DOHH2 (cell line): ENCODE data around the gene FOXJ2.
A peak's percentile ranks its signal among the peaks of the same experiment; 100 is the strongest.
"Not testable (repeated sequence)": the region's sequence is repeated elsewhere in the genome, so short reads cannot be mapped to it uniquely, and the experiment has no call there.

Source experiments
- H3F3A ChIP-seq: fragments of 200-600 bp; sonication (generic), shearing (Covaris generic); 2 replicates; pipeline ENCODE4 v1.6.0; 2016; ENCODE audit warnings: antibody characterized with exemption, mild to moderate bottlenecking; ENCODE audit not compliant: control insufficient read depth, insufficient read depth
- H3K27ac ChIP-seq: fragments of 200-600 bp; sonication (generic); 2 replicates; pipeline ENCODE4 v1.5.1; 2014; ENCODE audit warnings: low read depth, mild to moderate bottlenecking, low read length, moderate library complexity
- H3K27me3 ChIP-seq: fragments of 200-600 bp; sonication (generic); 2 replicates; pipeline ENCODE4 v1.6.1; 2014; ENCODE audit warnings: mild to moderate bottlenecking, low read length, mixed read lengths; ENCODE audit not compliant: control insufficient read depth
- H3K36me3 ChIP-seq: fragments of 200-600 bp; sonication (generic); 2 replicates; pipeline ENCODE4 v1.6.1; 2014; ENCODE audit warnings: mild to moderate bottlenecking, low read length, moderate library complexity, mixed read lengths; ENCODE audit not compliant: control insufficient read depth
- H3K4me1 ChIP-seq: fragments of 200-600 bp; sonication (generic); 2 replicates; pipeline ENCODE4 v1.6.1; 2014; ENCODE audit warnings: mild to moderate bottlenecking, low read length, mixed read lengths; ENCODE audit not compliant: control insufficient read depth
- H3K4me2 ChIP-seq: fragments of 200-600 bp; sonication (generic); 2 replicates; pipeline ENCODE4 v1.6.0; 2014; ENCODE audit warnings: mild to moderate bottlenecking, low read length, moderate library complexity
- H3K4me3 ChIP-seq: fragments of 200-600 bp; sonication (generic); 2 replicates; pipeline ENCODE4 v1.5.1; 2014; ENCODE audit warnings: mild to moderate bottlenecking, low read length, mixed read lengths
- H3K79me2 ChIP-seq: fragments of 200-600 bp; sonication (generic); 2 replicates; pipeline ENCODE4 v1.6.1; 2014; ENCODE audit warnings: mild to moderate bottlenecking, low read length, mixed read lengths; ENCODE audit not compliant: control insufficient read depth
- H3K9me2 ChIP-seq: fragments of 200-600 bp; sonication (generic); replicated peaks from 2 replicates; pipeline ENCODE4 v1.6.1; 2014; ENCODE audit warnings: mild to moderate bottlenecking, low read length, mixed read lengths; ENCODE audit not compliant: control insufficient read depth
- H3K9me3 ChIP-seq: fragments of 200-600 bp; sonication (generic); 2 replicates; pipeline ENCODE4 v1.6.1; 2014; ENCODE audit warnings: antibody characterized with exemption, low read length, mixed read lengths; ENCODE audit not compliant: control insufficient read depth, insufficient read depth
- H4K20me1 ChIP-seq: fragments of 200-600 bp; sonication (generic); 2 replicates; pipeline ENCODE4 v1.6.0; 2014; ENCODE audit warnings: low read depth, mild to moderate bottlenecking, antibody characterized with exemption, low read length, moderate library complexity; ENCODE audit not compliant: control insufficient read depth, insufficient read depth
- CTCF ChIP-seq: fragments of 200-600 bp; sonication (generic); IDR thresholded peaks from one replicate; pipeline ENCODE4 v1.5.1; 2014; ENCODE audit warnings: antibody characterized with exemption, mild to moderate bottlenecking, low read depth, low read length; ENCODE audit not compliant: poor library complexity, severe bottlenecking
- EZH2phosphoT487 ChIP-seq: fragments of 200-600 bp; sonication (generic); IDR thresholded peaks from 2 replicates; pipeline ENCODE4 v1.6.1; 2017; ENCODE audit warnings: borderline replicate concordance, mild to moderate bottlenecking, antibody characterized with exemption, low read length, moderate library complexity, mixed read lengths

FOXJ2 gene

GRCh38 chr12:8028267-8028666 lies 4.2 kb upstream of the FOXJ2 start:
- Histone ChIP-seq H3K27me3 (no peaks in the 10 kb centered on the region), H3K36me3 (no peaks in the 10 kb centered on the region), H3K79me2 (peaks cover 5% of the 10 kb centered on the region; the same call in 1 of the 2 replicates), H3K9me3 (no peaks in the 10 kb centered on the region), H3K4me2 (no peak overlapping the region), H3K9me2 (no peaks in the 10 kb centered on the region), H3K4me3 (no peak overlapping the region), H4K20me1 (no peaks in the 10 kb centered on the region), H3K4me1 (peaks cover 31% of the 10 kb centered on the region), H3F3A (peaks cover 24% of the 10 kb centered on the region), H3K27ac (no peak overlapping the region)
- TF ChIP-seq EZH2phosphoT487 = no peak
- TF ChIP-seq CTCF = no peak

GRCh38 chr12:8030189-8030588 lies 2.3 kb upstream of the FOXJ2 start:
- Histone ChIP-seq H3K4me3 (no peak overlapping the region), H3F3A (peaks cover 32% of the 10 kb centered on the region), H3K9me3 (no peaks in the 10 kb centered on the region), H3K4me2 (no peak overlapping the region), H3K27me3 (no peaks in the 10 kb centered on the region), H3K27ac (no peak overlapping the region), H3K36me3 (no peaks in the 10 kb centered on the region), H4K20me1 (no peaks in the 10 kb centered on the region), H3K4me1 (peaks cover 50% of the 10 kb centered on the region), H3K9me2 (no peaks in the 10 kb centered on the region), H3K79me2 (peaks cover 8% of the 10 kb centered on the region; the same call in 1 of the 2 replicates)
- TF ChIP-seq EZH2phosphoT487 = no peak
- no peak for TF ChIP-seq CTCF

- H3K27ac ChIP-seq, H4K20me1 ChIP-seq, H3K9me2 ChIP-seq, H3K36me3 ChIP-seq, H3K27me3 ChIP-seq, H3K4me2 ChIP-seq, H3K4me3 ChIP-seq, H3K79me2 ChIP-seq, H3K9me3 ChIP-seq: not testable (repeated sequence)
- Histone ChIP-seq H3F3A (peaks cover 32% of the 10 kb centered on the region), H3K4me1 (peaks cover 53% of the 10 kb centered on the region)
Observed at GRCh38 chr12:8031017-8031416, 1.5 kb upstream of the FOXJ2 start.

- Histone ChIP-seq H3K36me3 (no peaks in the 10 kb centered on the region), H4K20me1 (no peaks in the 10 kb centered on the region), H3K27me3 (no peaks in the 10 kb centered on the region), H3K9me2 (no peaks in the 10 kb centered on the region), H3F3A (peaks cover 32% of the 10 kb centered on the region), H3K27ac (no peak overlapping the region), H3K4me3 (peak overlapping the region; percentile 83), H3K4me1 (peaks cover 58% of the 10 kb centered on the region), H3K4me2 (peak overlapping the region; percentile 79), H3K9me3 (no peaks in the 10 kb centered on the region), H3K79me2 (peaks cover 8% of the 10 kb centered on the region; the same call in 1 of the 2 replicates)
- TF ChIP-seq CTCF = no peak
- no peak for TF ChIP-seq EZH2phosphoT487
Observed at GRCh38 chr12:8031872-8032241, 659 bp upstream of the FOXJ2 start.
